HCT116 (cell line): ENCODE data around the gene PPM1D. TPM values are rescaled to one million over a fixed set of nuclear protein-coding genes. Genes with fewer than 3 reads are reported as not detected.

Experiments
- ATAC-seq: fragments of 200-7000 bp; cut with Tn5 transposase; 2 replicates; pipeline ENCODE4 v1.9.1; 2020; ENCODE audit warnings: mild to moderate bottlenecking, moderate library complexity
- BruUV-seq: library from RNA; stranded (reverse); fragments of 400-500 nt; replicated peaks from 2 replicates; lab custom pipeline; 2021; lab: Mats Ljungman, UMichigan
- CTCF ChIA-PET: fragments of 300-600 bp; sonication (Branson Sonifier 250); formaldehyde crosslinking; loops from one replicate; lab custom pipeline; 2021; ENCODE audit warnings: antibody characterized with exemption; lab: Charles Lee
- POLR2A ChIA-PET: fragments of 300-600, 350-600 bp; sonication (Branson Sonifier 250); formaldehyde crosslinking; loops from one replicate; lab custom pipeline; 2021; ENCODE audit warnings: antibody characterized with exemption; lab: Charles Lee
- RAD21 ChIA-PET, 2 experiments: fragments of 300-600 bp; sonication (Branson Sonifier 250); formaldehyde crosslinking; loops; one replicate each; lab custom pipeline; 2023; ENCODE audit warnings: low total read pairs in 2 of 2; ENCODE audit not compliant: uncharacterized antibody in 2 of 2, unreplicated experiment in 2 of 2, low non-redundant PET in 1 of 2; lab: Charles Lee
- DNase-seq: peaks from one replicate; pipeline ENCODE4 v3.0.0-alpha.2; 2010; ENCODE audit warnings: low read depth, low spot score
- H2AFZ ChIP-seq: fragments of 200-600 bp; shearing (Covaris generic), sonication (generic); 2 replicates; pipeline ENCODE4 v1.6.1; 2017; ENCODE audit warnings: low read depth, mixed run types, mixed read lengths, antibody characterized with exemption, low read length; ENCODE audit not compliant: poor library complexity, severe bottlenecking
- H3K27ac ChIP-seq: 2 replicates; pipeline ENCODE4 v1.5.1; 2012; ENCODE audit warnings: low read depth, low read length
- H3K27me3 ChIP-seq: fragments of 200-600 bp; sonication (generic); 2 replicates; pipeline ENCODE4 v1.6.1; 2016; ENCODE audit warnings: mixed run types, low read length, mixed read lengths; ENCODE audit not compliant: insufficient read depth
- H3K36me3 ChIP-seq, 2 experiments: fragments of 200-500 bp in 1 of 2; fragments of 200-600 bp in 1 of 2; sonication (Bioruptor generic) in 1 of 2; sonication (generic) in 1 of 2; 2 replicates each; pipeline versions ENCODE4 v1.5.1 to v1.6.1; 2014 to 2016; ENCODE audit warnings: low read length in 2 of 2, inconsistent platforms in 1 of 2, mixed read lengths in 1 of 2, mixed run types in 1 of 2; ENCODE audit not compliant: insufficient read depth in 2 of 2, control insufficient read depth in 1 of 2
- H3K4me1 ChIP-seq, 2 experiments: fragments of 200-600 bp in 1 of 2; sonication (generic) in 1 of 2; 2 replicates each; pipeline versions ENCODE4 v1.5.1 to v1.6.1; 2012 to 2017; ENCODE audit warnings: low read length in 2 of 2, inconsistent platforms in 1 of 2, mild to moderate bottlenecking in 1 of 2, mixed read lengths in 1 of 2, mixed run types in 1 of 2, moderate library complexity in 1 of 2; ENCODE audit not compliant: insufficient read depth in 2 of 2, control insufficient read depth in 1 of 2
- H3K4me2 ChIP-seq: fragments of 200-600 bp; sonication (generic); 2 replicates; pipeline ENCODE4 v1.6.1; 2017; ENCODE audit warnings: mixed run types, low read length, mixed read lengths
- H3K4me3 ChIP-seq, 2 experiments: fragments of 200-600 bp in 1 of 2; sonication (generic) in 1 of 2; replicated peaks in 1 of 2; 2 replicates each; pipeline ENCODE4 v1.5.1; 2011 to 2016; ENCODE audit warnings: low read length in 2 of 2, control low read depth in 1 of 2, low read depth in 1 of 2, mild to moderate bottlenecking in 1 of 2, mixed read lengths in 1 of 2, mixed run types in 1 of 2
- H3K79me2 ChIP-seq: fragments of 200-600 bp; sonication (generic); 2 replicates; pipeline ENCODE4 v1.6.1; 2017; ENCODE audit warnings: mild to moderate bottlenecking, mixed run types, low read length, moderate library complexity, mixed read lengths; ENCODE audit not compliant: insufficient read depth
- H3K9ac ChIP-seq: fragments of 200-600 bp; sonication (generic); 2 replicates; pipeline ENCODE4 v1.6.1; 2016; ENCODE audit warnings: low read length, mixed read lengths
- H3K9me2 ChIP-seq: fragments of 200-600 bp; sonication (generic), shearing (Covaris generic); 2 replicates; pipeline ENCODE4 v1.6.1; 2017; ENCODE audit warnings: mixed run types, mild to moderate bottlenecking, moderate library complexity; ENCODE audit not compliant: insufficient read depth
- H3K9me3 ChIP-seq, 2 experiments: fragments of 200-500 bp in 1 of 2; fragments of 200-600 bp in 1 of 2; sonication (Bioruptor generic) in 1 of 2; sonication (generic) in 1 of 2; 2 replicates each; pipeline ENCODE4 v1.6.1; 2014 to 2017; ENCODE audit warnings: low read length in 2 of 2, mixed read lengths in 2 of 2, inconsistent platforms in 1 of 2, low read depth in 1 of 2, mild to moderate bottlenecking in 1 of 2, mixed run types in 1 of 2, moderate library complexity in 1 of 2; ENCODE audit not compliant: control insufficient read depth in 1 of 2, insufficient read depth in 1 of 2
- H4K20me1 ChIP-seq: fragments of 200-600 bp; sonication (generic), shearing (Covaris generic); 2 replicates; pipeline ENCODE4 v1.6.1; 2017; ENCODE audit warnings: mixed run types, mild to moderate bottlenecking, moderate library complexity; ENCODE audit not compliant: insufficient read depth
- CEBPB ChIP-seq: IDR thresholded peaks from 2 replicates; pipeline ENCODE4 v1.6.1; 2012; ENCODE audit warnings: low read depth
- EGR1 ChIP-seq: IDR thresholded peaks from 2 replicates; pipeline ENCODE4 v1.6.1; 2012; ENCODE audit warnings: low read depth
- ELF1 ChIP-seq: IDR thresholded peaks from 2 replicates; pipeline ENCODE4 v1.6.1; 2012; ENCODE audit warnings: low read depth, borderline replicate concordance
- EZH2phosphoT487 ChIP-seq: fragments of 200-600 bp; IDR thresholded peaks from 2 replicates; pipeline ENCODE4 v1.6.1; 2018; ENCODE audit warnings: antibody characterized with exemption, borderline replicate concordance
- FOSL1 ChIP-seq: IDR thresholded peaks from 2 replicates; pipeline ENCODE4 v1.6.1; 2012; ENCODE audit warnings: low read depth
- POLR2A ChIP-seq: IDR thresholded peaks from 2 replicates; pipeline ENCODE4 v1.7.0; 2011; ENCODE audit warnings: borderline replicate concordance; ENCODE audit not compliant: insufficient read depth, insufficient read length; ENCODE audit errors: extremely low read depth
- POLR2AphosphoS5 ChIP-seq: IDR thresholded peaks from 2 replicates; pipeline ENCODE4 v1.6.1; 2011; ENCODE audit warnings: mild to moderate bottlenecking, low read depth, low read length, moderate library complexity
- RAD21 ChIP-seq: IDR thresholded peaks from 2 replicates; pipeline ENCODE4 v1.6.1; 2012; ENCODE audit warnings: low read depth, mild to moderate bottlenecking
- REST ChIP-seq: IDR thresholded peaks from 2 replicates; pipeline ENCODE4 v1.6.1; 2012; ENCODE audit warnings: low read depth
- SIN3A ChIP-seq: IDR thresholded peaks from 2 replicates; pipeline ENCODE4 v1.6.1; 2012; ENCODE audit warnings: low read depth
- SP1 ChIP-seq: IDR thresholded peaks from 2 replicates; pipeline ENCODE4 v1.6.1; 2012; ENCODE audit warnings: low read depth
- SRF ChIP-seq: IDR thresholded peaks from 2 replicates; pipeline ENCODE4 v1.6.1; 2012; ENCODE audit warnings: low read depth
- TCF7L2 ChIP-seq: IDR thresholded peaks from 2 replicates; pipeline ENCODE4 v1.7.0; 2011; ENCODE audit warnings: borderline replicate concordance, inconsistent platforms; ENCODE audit not compliant: insufficient read depth, insufficient read length; ENCODE audit errors: extremely low read depth
- YY1 ChIP-seq: IDR thresholded peaks from 2 replicates; pipeline ENCODE4 v1.6.1; 2011; ENCODE audit warnings: low read length, low read depth, moderate library complexity, mild to moderate bottlenecking; ENCODE audit not compliant: insufficient replicate concordance; ENCODE audit errors: extremely low read depth
- ZNF274 ChIP-seq: fragments of 200-500 bp; sonication (Bioruptor generic); IDR thresholded peaks from 2 replicates; pipeline ENCODE4 v1.6.1; 2014; ENCODE audit warnings: mild to moderate bottlenecking, low read depth, low read length, inconsistent platforms
- intact Hi-C: fragments of 100-400 bp; cut with micrococcal nuclease; formaldehyde crosslinking; loops from 2 replicates; pipeline ENCODE4 v1.10.0; 2022
- total RNA-seq: library from RNA; stranded (reverse); gene quantifications from one replicate; pipeline ENCODE4 v1.2.1, GENCODE V29; 2021; ENCODE audit not compliant: unreplicated experiment
- TF ChIP-seq, protein P1 (sequence below): IDR thresholded peaks from 2 replicates; pipeline ENCODE4 v1.6.1; 2012
- TF ChIP-seq, protein P2 (sequence below), 3 experiments: fragments of 200-600 bp in 1 of 3; sonication (generic) in 1 of 3; IDR thresholded peaks in 2 of 3; conservative IDR thresholded peaks in 1 of 3; 2 replicates each; pipeline ENCODE4 v1.5.1; 2012 to 2017; ENCODE audit warnings: low read depth in 2 of 3, low read length in 2 of 3, antibody characterized with exemption in 1 of 3, borderline replicate concordance in 1 of 3, control low read depth in 1 of 3, mild to moderate bottlenecking in 1 of 3, mixed read lengths in 1 of 3, mixed run types in 1 of 3, moderate library complexity in 1 of 3; ENCODE audit not compliant: insufficient read depth in 1 of 3

PPM1D gene
- total RNA-seq, 1 experiment from 2014 or later: 29.1 TPM

DNA sequence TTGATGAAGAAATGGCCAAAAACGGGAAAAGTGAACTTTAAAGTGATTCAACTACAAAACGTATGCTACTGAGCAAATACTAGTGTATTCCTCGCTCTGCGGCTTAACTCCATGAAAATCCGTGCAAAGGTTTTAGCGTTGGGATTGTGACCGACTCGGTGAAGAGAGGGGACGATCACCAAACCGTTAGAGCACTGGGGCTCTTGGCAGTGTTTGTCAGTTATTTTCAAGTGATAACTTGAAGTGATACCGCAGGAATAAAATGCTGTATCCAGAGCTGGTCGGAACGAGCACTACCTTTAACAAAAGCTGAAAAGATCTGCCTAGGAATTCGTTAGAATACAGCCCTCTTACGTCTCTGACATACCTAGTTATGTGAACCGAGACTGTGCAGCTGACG lies 773 bp upstream of the PPM1D start:
- Histone ChIP-seq H3K4me2 (peak overlapping the region; percentile 86), H4K20me1 (peaks cover 14% of the 10 kb centered on the region; the same call in 1 of the 2 replicates), H3K9me3 (no peaks in the 10 kb centered on the region), H3K4me3 (peak overlapping the region; percentile 79 to 82), H3K27ac (peak overlapping the region; percentile 82), H3K27me3 (no peaks in the 10 kb centered on the region), H3K9ac (peak overlapping the region; percentile 85), H2AFZ (peak overlapping the region; percentile 70), H3K36me3 (no peaks in the 10 kb centered on the region), H3K4me1 (peaks cover 15 to 42% of the 10 kb centered on the region in 2 experiments), H3K79me2 (peaks cover 39% of the 10 kb centered on the region), H3K9me2 (no peaks in the 10 kb centered on the region)
- ATAC-seq (0 out of 2 replicates have a peak, but pooled peaks have one; percentile 0), DNase-seq (peak; percentile 6)
- CTCF ChIA-PET: interaction anchor here (1.0 to 2.6 kb wide), 5 partner anchors 8 to 471 kb away, joined by 3 to 12 read pairs (median 11); no protein-coding TSS in a partner anchor
- POLR2A ChIA-PET: interaction anchor here (0.8 to 1.4 kb wide), 10 partner anchors 8 to 207 kb away, joined by 3 to 19 read pairs (median 3); partner anchors contain the start of gene USP32
- RAD21 ChIA-PET: interaction anchor here in 1 of 2 experiments (0.7 kb wide), 1 partner anchor 21 kb away, joined by 5 read pairs; no protein-coding TSS in a partner anchor
- TF ChIP-seq YY1: no peak
- TF ChIP-seq ELF1: no peak
- no peak for TF ChIP-seq SRF
- TF ChIP-seq POLR2A: no peak
- no peak for TF ChIP-seq EGR1
- no peak for TF ChIP-seq EZH2phosphoT487
- TF ChIP-seq FOSL1: no peak
- TF ChIP-seq, protein P1, sequence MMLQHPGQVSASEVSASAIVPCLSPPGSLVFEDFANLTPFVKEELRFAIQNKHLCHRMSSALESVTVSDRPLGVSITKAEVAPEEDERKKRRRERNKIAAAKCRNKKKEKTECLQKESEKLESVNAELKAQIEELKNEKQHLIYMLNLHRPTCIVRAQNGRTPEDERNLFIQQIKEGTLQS: no peak
- TF ChIP-seq TCF7L2: no peak
- TF ChIP-seq, protein P2, sequence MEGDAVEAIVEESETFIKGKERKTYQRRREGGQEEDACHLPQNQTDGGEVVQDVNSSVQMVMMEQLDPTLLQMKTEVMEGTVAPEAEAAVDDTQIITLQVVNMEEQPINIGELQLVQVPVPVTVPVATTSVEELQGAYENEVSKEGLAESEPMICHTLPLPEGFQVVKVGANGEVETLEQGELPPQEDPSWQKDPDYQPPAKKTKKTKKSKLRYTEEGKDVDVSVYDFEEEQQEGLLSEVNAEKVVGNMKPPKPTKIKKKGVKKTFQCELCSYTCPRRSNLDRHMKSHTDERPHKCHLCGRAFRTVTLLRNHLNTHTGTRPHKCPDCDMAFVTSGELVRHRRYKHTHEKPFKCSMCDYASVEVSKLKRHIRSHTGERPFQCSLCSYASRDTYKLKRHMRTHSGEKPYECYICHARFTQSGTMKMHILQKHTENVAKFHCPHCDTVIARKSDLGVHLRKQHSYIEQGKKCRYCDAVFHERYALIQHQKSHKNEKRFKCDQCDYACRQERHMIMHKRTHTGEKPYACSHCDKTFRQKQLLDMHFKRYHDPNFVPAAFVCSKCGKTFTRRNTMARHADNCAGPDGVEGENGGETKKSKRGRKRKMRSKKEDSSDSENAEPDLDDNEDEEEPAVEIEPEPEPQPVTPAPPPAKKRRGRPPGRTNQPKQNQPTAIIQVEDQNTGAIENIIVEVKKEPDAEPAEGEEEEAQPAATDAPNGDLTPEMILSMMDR (IDR thresholded peaks at IDR 0.05 in 2 of 3, conservative IDR thresholded peaks at IDR 0.05 in 1 of 3; ENCODE audit: borderline replicate concordance in 1 of 3, insufficient read depth in 1 of 3, low read depth in 2 of 3, low read length in 2 of 3): no peak
- no peak for TF ChIP-seq RAD21
- TF ChIP-seq ZNF274: no peak
- no peak for TF ChIP-seq SIN3A
- no peak for TF ChIP-seq CEBPB
- no peak for TF ChIP-seq POLR2AphosphoS5
- no peak for TF ChIP-seq SP1
- TF ChIP-seq REST: no peak
- BruUV-seq: TSS peak; percentile 96
- intact Hi-C loops: no loop called here
